Ovary (tissue), 9 donors: ENCODE measurements around the gene EFNA4. TPM values are rescaled to one million over a fixed set of nuclear protein-coding genes. Genes with fewer than 3 reads are reported as not detected.

Experiments
- DNase-seq, 5 donors: peaks; one replicate each; pipeline ENCODE4 v3.0.0-alpha.2; 2019 to 2020
- H3K27ac ChIP-seq, 2 donors: fragments of 200-600 bp; one replicate each; pipeline versions ENCODE4 v1.5.1 to v1.8.0; 2019 to 2022
- H3K27me3 ChIP-seq: fragments of 200-600 bp; one replicate; pipeline ENCODE4 v1.8.0; 2022
- H3K36me3 ChIP-seq: fragments of 200-600 bp; sonication (generic); one replicate; pipeline ENCODE4 v1.5.1; 2019
- H3K4me1 ChIP-seq: one replicate; pipeline ENCODE4 v1.8.1; 2013; ENCODE audit warnings: mild to moderate bottlenecking, moderate library complexity; ENCODE audit not compliant: insufficient read depth
- H3K4me3 ChIP-seq: fragments of 200-600 bp; sonication (generic); one replicate; pipeline ENCODE4 v1.5.1; 2017
- H3K9me3 ChIP-seq, 2 donors: fragments of 200-600 bp in 1 of 2; sonication (generic) in 1 of 2; one replicate each; pipeline versions ENCODE4 v1.5.1 to v1.8.1; 2013 to 2019; ENCODE audit warnings: mild to moderate bottlenecking in 1 of 2, moderate library complexity in 1 of 2
- CTCF ChIP-seq, 3 donors: fragments of 450-650 bp in 2 of 3; fragments of 200-600 bp in 1 of 3; IDR thresholded peaks; one replicate each; pipeline versions ENCODE4 v1.5.1 to v1.8.0; 2016 to 2022; ENCODE audit warnings: antibody characterized with exemption in 3 of 3, mild to moderate bottlenecking in 1 of 3
- EP300 ChIP-seq: sonication (generic); formaldehyde crosslinking; IDR thresholded peaks from one replicate; pipeline ENCODE4 v1.6.1; 2017; ENCODE audit warnings: antibody characterized with exemption
- POLR2A ChIP-seq: fragments of 450-650 bp; IDR thresholded peaks from one replicate; pipeline ENCODE4 v1.6.1; 2017; ENCODE audit warnings: antibody characterized with exemption, mild to moderate bottlenecking, moderate library complexity
- WGBS, 3 donors: extraction: QIAGEN DNeasy Blood & Tissue Kit in 1 of 3; methylation state at CpG; one replicate each; pipeline versions ENCODE4 v1.1.5 to v1.1.7; 2013 to 2017; 5-methylcytosine and 5-hydroxymethylcytosine counted together
- intact Hi-C, 4 donors: fragments of 100-400 bp; cut with DNase I; formaldehyde crosslinking; loops; one replicate each; pipeline versions ENCODE4 v1.11.0 to v1.15.1; 2022 to 2023
- polyA plus RNA-seq, 2 donors: library from polyadenylated mRNA; stranded (reverse); fragments of 200-250 nt in 1 of 2; fragments of 350-450 nt in 1 of 2; fragmentation: Illumina TruSeq in 1 of 2; extraction: RNeasy Lipid Tissue Mini Kit (QIAGEN cat#74804) in 1 of 2; gene quantifications; one replicate each; pipeline ENCODE4 v1.2.3, GENCODE V29; 2013 to 2014
- total RNA-seq, 7 donors: library from RNA; depleted of rRNA in 2 of 7; stranded (reverse); fragments of >200 nt in 2 of 7; fragmentation: NEBNext Ultra II Directional in 3 of 7; extraction: Animal tissue kit (Norgen Biotek cat#: 25700) in 3 of 7; gene quantifications; one replicate each; pipeline versions ENCODE4 v1.1.0 to v1.2.4, GENCODE V29; 2016 to 2023
- donor health status: DM: no; HTN: no; CAD: no; lungs with moderate emphysema.
- donor health status: DM: no; HTN: no; CAD: no.
- donor health status: Bipolar disorder and iron deficiency.
- donor health status: DM: yes; HTN: yes; CAD: no.
- donor health status: DM: no; HTN: no; CAD: no.
- donor health status: DM: yes; HTN: yes; CAD: no.

EFNA4 gene
- total and polyA plus RNA-seq, 9 donors = 7.3 to 14.1 (median 10.6) TPM

GRCh38 chr1:155016231-155016831 is 47.2 kb upstream of the EFNA4 start:
- intact Hi-C loops = loop anchor here in 1 of 4 donors (5.0 kb wide), 1 partner anchor 36 kb away; the partner anchor contains the start of gene ADAM15
- WGBS, 3 donors = 84 to 91% (median 90%) methylated on average over 21 to 26 of the region's 26 CpGs
- peak overlapping the region; percentile 79 to 81 for H3K27ac ChIP-seq

GRCh38 chr1:155017041-155017945 is 46.2 kb upstream of the EFNA4 start:
- TF ChIP-seq POLR2A (peak; percentile 62), CTCF (IDR thresholded peaks at IDR 0.05) (peak; percentile 96 to 100 (median 99)), EP300 (peak; percentile 41)
- WGBS, 3 donors = 3 to 4% (median 4%) methylated on average over 38 to 49 of the region's 49 CpGs
- Histone ChIP-seq H3K36me3 (no peaks in the 10 kb centered on the region), H3K4me3 (peak overlapping the region; percentile 31), H3K27ac (peak overlapping the region; percentile 79 to 81), H3K9me3 (no peaks in the 10 kb centered on the region), H3K27me3 (no peaks in the 10 kb centered on the region), H3K4me1 (peaks cover 6% of the 10 kb centered on the region)
- DNase-seq = peak; percentile 89 to 97 (median 95)
- intact Hi-C loops = loop anchor here in 1 of 4 donors (5.0 kb wide), 1 partner anchor 35 kb away; the partner anchor contains the start of gene ADAM15

More at GRCh38 chr1:155016231-155016831, 47.2 kb upstream of the EFNA4 start:
- peak in 4 of 5 donors; percentile 32 to 52 (median 44) for DNase-seq
- Histone ChIP-seq H3K27me3 (no peaks in the 10 kb centered on the region), H3K4me1 (peaks cover 13% of the 10 kb centered on the region), H3K9me3 (no peaks in the 10 kb centered on the region), H3K36me3 (no peaks in the 10 kb centered on the region), H3K4me3 (no peak overlapping the region)
- TF ChIP-seq CTCF (IDR thresholded peaks at IDR 0.05) (no peak), EP300 (no peak), POLR2A (no peak)

- 54 to 58% (median 54%) methylated on average over 6 of the region's 6 CpGs for WGBS, 3 donors
- peak overlapping the region; percentile 31 for H3K4me3 ChIP-seq
- H3K9me3 ChIP-seq = no peaks in the 10 kb centered on the region
- peak overlapping the region; percentile 79 to 81 for H3K27ac ChIP-seq
- TF ChIP-seq POLR2A (no peak), CTCF (IDR thresholded peaks at IDR 0.05) (no peak), EP300 (no peak)
- H3K4me1 ChIP-seq = peaks cover 6% of the 10 kb centered on the region
- intact Hi-C loops = loop anchor here in 1 of 4 donors (5.0 kb wide), 1 partner anchor 34 kb away; the partner anchor contains the start of gene ADAM15
- DNase-seq = peak in 4 of 5 donors; percentile 35 to 56 (median 42)
- H3K27me3 ChIP-seq = no peaks in the 10 kb centered on the region
- no peaks in the 10 kb centered on the region for H3K36me3 ChIP-seq
Observed at GRCh38 chr1:155017946-155018316, 45.6 kb upstream of the EFNA4 start.

- 79 to 86% (median 81%) methylated on average over 8 of the region's 8 CpGs for WGBS, 3 donors
- peak in 1 of 5 donors; percentile 20 for DNase-seq
- Histone ChIP-seq H3K27ac (no peak overlapping the region), H3K4me3 (no peak overlapping the region), H3K4me1 (peaks cover 6% of the 10 kb centered on the region), H3K9me3 (no peaks in the 10 kb centered on the region), H3K36me3 (no peaks in the 10 kb centered on the region), H3K27me3 (no peaks in the 10 kb centered on the region)
- intact Hi-C loops = loop anchor here in 1 of 4 donors (5.0 kb wide), 1 partner anchor 34 kb away; the partner anchor contains the start of gene ADAM15
- no peak for TF ChIP-seq CTCF (IDR thresholded peaks at IDR 0.05)
- no peak for TF ChIP-seq POLR2A
- no peak for TF ChIP-seq EP300
Observed at GRCh38 chr1:155018617-155019348, 44.8 kb upstream of the EFNA4 start.
